Upper lobe of right lung (tissue), 1 donor: ENCODE measurements around the gene PPP6R1. TPM values are rescaled to one million over a fixed set of nuclear protein-coding genes. Genes with fewer than 3 reads are reported as not detected.
"Not testable (repeated sequence)": the region's sequence is repeated elsewhere in the genome, so short reads cannot be mapped to it uniquely, and the experiment has no call there.

Experiments used
- ATAC-seq: fragments of 200-7000 bp; cut with Tn5 transposase; one replicate; pipeline ENCODE4 v1.9.1; 2020; ENCODE audit warnings: mild to moderate bottlenecking, moderate library complexity
- DNase-seq: peaks from one replicate; pipeline ENCODE4 v3.0.0-alpha.2; 2020
- H3K27ac ChIP-seq: fragments of 200-600 bp; one replicate; pipeline ENCODE4 v1.8.0; 2022
- H3K27me3 ChIP-seq: fragments of 200-600 bp; one replicate; pipeline ENCODE4 v1.8.0; 2022; ENCODE audit warnings: mild to moderate bottlenecking
- H3K36me3 ChIP-seq: fragments of 200-600 bp; one replicate; pipeline ENCODE4 v1.8.0; 2022
- H3K4me1 ChIP-seq: fragments of 200-600 bp; one replicate; pipeline ENCODE4 v1.8.0; 2022
- H3K4me3 ChIP-seq: fragments of 200-600 bp; one replicate; pipeline ENCODE4 v1.8.0; 2022; ENCODE audit warnings: mild to moderate bottlenecking
- H3K9me3 ChIP-seq: fragments of 200-600 bp; one replicate; pipeline ENCODE4 v1.8.0; 2022
- intact Hi-C: fragments of 100-400 bp; cut with DNase I; formaldehyde crosslinking; loops from one replicate; pipeline ENCODE4 v1.11.0; 2022
- total RNA-seq: library from RNA; stranded (reverse); fragmentation: NEBNext Ultra II Directional; extraction: Animal tissue kit (Norgen Biotek cat#: 25700); gene quantifications from one replicate; pipeline ENCODE4 v1.2.1, GENCODE V29; 2021
- TF ChIP-seq, protein P1 (sequence below): fragments of 200-600 bp; IDR thresholded peaks from one replicate; pipeline ENCODE4 v1.8.0; 2022; ENCODE audit warnings: antibody characterized with exemption
- donor health status: DM: no; HTN: yes; CAD: no; lungs with severe emphysema.

Gene PPP6R1
- total RNA-seq, 1 donor from 2014 or later, result 61.0 TPM

DNA sequence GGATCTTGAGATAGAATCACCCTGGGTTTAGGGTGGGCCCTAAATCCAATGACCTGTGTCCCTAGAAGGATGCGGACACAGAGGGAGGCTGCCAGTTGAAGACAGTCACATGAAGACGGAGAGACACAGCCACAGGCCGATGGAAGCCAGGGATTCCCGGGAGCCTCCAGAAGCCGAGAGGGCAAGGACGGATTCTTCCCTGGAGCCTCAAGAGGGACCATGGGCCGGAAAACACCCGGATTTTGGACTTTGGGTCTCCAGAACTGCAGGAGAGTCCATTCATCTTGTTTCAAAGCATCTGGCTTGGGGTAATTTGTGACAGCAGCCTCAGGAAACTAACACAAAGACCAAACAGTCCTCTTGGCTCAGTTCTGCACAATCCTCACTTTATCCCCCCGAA is 32.5 kb downstream of the PPP6R1 start:
- no peak for DNase-seq
- intact Hi-C loops, result no loop called here
- Histone ChIP-seq H3K27ac (no peak overlapping the region), H3K9me3 (no peaks in the 10 kb centered on the region), H3K27me3 (no peaks in the 10 kb centered on the region), H3K4me3 (no peak overlapping the region), H3K36me3 (peaks cover 35% of the 10 kb centered on the region), H3K4me1 (no peaks in the 10 kb centered on the region)
- no peak for ATAC-seq
- TF ChIP-seq, protein P1, sequence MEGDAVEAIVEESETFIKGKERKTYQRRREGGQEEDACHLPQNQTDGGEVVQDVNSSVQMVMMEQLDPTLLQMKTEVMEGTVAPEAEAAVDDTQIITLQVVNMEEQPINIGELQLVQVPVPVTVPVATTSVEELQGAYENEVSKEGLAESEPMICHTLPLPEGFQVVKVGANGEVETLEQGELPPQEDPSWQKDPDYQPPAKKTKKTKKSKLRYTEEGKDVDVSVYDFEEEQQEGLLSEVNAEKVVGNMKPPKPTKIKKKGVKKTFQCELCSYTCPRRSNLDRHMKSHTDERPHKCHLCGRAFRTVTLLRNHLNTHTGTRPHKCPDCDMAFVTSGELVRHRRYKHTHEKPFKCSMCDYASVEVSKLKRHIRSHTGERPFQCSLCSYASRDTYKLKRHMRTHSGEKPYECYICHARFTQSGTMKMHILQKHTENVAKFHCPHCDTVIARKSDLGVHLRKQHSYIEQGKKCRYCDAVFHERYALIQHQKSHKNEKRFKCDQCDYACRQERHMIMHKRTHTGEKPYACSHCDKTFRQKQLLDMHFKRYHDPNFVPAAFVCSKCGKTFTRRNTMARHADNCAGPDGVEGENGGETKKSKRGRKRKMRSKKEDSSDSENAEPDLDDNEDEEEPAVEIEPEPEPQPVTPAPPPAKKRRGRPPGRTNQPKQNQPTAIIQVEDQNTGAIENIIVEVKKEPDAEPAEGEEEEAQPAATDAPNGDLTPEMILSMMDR, result no peak

DNA sequence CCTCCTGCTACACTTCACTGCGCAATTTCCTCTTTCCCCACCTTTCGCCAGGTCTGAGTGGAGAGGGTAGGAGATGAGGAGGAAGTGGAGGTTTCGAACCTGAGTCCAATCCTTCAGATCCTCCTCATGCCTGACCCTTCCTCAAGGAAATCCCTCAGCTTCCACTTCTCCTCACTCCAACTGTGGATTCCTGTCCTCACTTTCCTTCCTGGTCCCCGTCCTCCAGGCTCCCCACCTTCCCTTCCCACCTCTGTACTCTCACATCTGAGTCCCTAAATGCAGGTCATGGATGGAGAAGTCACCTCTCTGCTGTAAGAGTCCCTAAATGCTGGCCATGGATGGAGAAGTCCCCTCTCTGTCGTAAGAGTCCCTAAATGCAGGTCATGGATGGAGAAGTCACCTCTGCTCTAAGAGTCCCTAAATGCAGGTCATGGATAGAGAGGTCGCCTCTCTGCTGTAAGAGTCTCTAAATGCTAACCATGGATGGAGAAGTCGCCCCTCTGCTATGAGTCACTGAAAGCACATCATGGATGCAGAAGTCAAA is 33.3 kb downstream of the PPP6R1 start:
- Histone ChIP-seq H3K27ac (no peak overlapping the region), H3K27me3 (no peaks in the 10 kb centered on the region), H3K9me3 (no peaks in the 10 kb centered on the region), H3K36me3 (peaks cover 27% of the 10 kb centered on the region), H3K4me1 (no peaks in the 10 kb centered on the region), H3K4me3 (no peak overlapping the region)
- DNase-seq (no peak), ATAC-seq (no peak)
- intact Hi-C loops, result no loop called here
- TF ChIP-seq, protein P1, result no peak

- H3K4me3 ChIP-seq, result not testable (repeated sequence)
These were observed 34.0 kb downstream of the PPP6R1 start for GRCh38 chr19:55224679-55225414.

DNA sequence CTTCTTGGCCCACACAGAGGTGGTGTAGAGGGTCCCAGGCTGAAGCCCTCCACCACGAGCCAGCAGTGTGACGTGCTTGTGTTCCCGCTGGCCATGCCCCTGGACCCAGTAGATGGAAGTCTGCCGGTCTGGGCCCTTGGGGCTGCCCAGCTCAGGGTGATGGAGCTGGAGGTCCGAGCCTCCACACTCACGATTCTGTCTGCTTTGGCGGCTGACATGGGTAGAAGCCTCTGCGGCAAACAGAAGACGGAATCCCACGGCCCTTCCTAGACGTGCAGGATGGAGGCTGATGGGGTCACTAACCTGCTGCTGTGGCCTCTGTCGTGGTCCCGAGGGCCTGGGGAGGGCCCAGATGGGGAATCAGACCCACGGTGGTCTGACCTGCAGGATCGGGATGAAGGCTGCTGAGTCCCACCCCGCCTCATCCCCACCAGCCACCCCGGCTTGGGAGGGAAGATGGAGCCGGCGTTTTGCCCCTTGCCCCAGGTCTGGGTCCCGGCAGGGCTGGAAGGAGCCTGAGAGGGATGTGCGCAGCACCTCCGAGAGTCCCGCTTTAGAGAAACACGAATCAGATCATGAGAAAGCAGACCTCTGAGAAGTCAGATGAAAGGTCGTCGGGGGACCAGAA is 34.7 kb downstream of the PPP6R1 start:
- H3K36me3 ChIP-seq, result peaks cover 14% of the 10 kb centered on the region
- H3K4me1 ChIP-seq, result no peaks in the 10 kb centered on the region
- no peak overlapping the region for H3K4me3 ChIP-seq
- ATAC-seq (no peak), DNase-seq (peak; percentile 53)
- TF ChIP-seq, protein P1, result no peak
- H3K27me3 ChIP-seq, result no peaks in the 10 kb centered on the region
- no peaks in the 10 kb centered on the region for H3K9me3 ChIP-seq
- intact Hi-C loops, result no loop called here
- no peak overlapping the region for H3K27ac ChIP-seq

More at GRCh38 chr19:55224679-55225414, 34.0 kb downstream of the PPP6R1 start:
- H3K36me3 ChIP-seq, result peaks cover 21% of the 10 kb centered on the region
- H3K4me1 ChIP-seq, H3K9me3 ChIP-seq, DNase-seq, intact Hi-C loops, H3K27ac ChIP-seq, ATAC-seq, H3K27me3 ChIP-seq: not testable (repeated sequence)

- DNase-seq, result peak; percentile 58
- no peaks in the 10 kb centered on the region for H3K27me3 ChIP-seq
- no peaks in the 10 kb centered on the region for H3K4me1 ChIP-seq
- intact Hi-C loops, result no loop called here
- H3K4me3 ChIP-seq, result no peak overlapping the region
- peaks cover 13% of the 10 kb centered on the region for H3K36me3 ChIP-seq
- no peak for ATAC-seq
- no peak overlapping the region for H3K27ac ChIP-seq
- H3K9me3 ChIP-seq, result no peaks in the 10 kb centered on the region
- TF ChIP-seq, protein P1, result no peak
These were observed 35.4 kb downstream of the PPP6R1 start for GRCh38 chr19:55223291-55224037.
